ENCODE results near the gene LHX5. TPM values are rescaled to one million over a fixed set of nuclear protein-coding genes. Genes with fewer than 3 reads are reported as not detected.

Gene LHX5
- total RNA-seq, 4 donors from 2014 or later, result not detected

DNA sequence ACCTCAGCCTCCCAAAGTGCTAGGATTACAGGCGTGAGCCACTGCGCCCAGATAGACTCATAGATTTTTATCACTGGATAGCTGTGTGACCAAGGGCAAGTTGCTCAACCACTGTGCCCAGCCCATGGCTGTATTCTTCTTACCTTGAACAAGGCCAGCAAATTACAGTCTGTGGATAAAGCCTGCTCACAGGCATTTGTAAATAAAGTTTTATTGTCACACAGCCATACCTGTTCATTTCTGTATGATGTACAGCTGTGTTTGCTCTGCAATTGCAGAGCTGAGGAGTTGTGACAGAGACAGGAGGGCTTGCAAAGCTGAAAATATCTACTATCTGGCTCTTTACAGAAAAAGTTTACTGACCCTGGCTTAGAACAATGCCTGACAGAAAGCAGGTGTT, 35.2 kb upstream of the LHX5 start:
- H3K9me3 ChIP-seq, result no peaks in the 10 kb centered on the region
- no peaks in the 10 kb centered on the region for H3K27me3 ChIP-seq
- H3K4me3 ChIP-seq, result no peak overlapping the region
- no peaks in the 10 kb centered on the region for H3K4me1 ChIP-seq
- no peak overlapping the region for H3K27ac ChIP-seq
- TF ChIP-seq, protein P1, sequence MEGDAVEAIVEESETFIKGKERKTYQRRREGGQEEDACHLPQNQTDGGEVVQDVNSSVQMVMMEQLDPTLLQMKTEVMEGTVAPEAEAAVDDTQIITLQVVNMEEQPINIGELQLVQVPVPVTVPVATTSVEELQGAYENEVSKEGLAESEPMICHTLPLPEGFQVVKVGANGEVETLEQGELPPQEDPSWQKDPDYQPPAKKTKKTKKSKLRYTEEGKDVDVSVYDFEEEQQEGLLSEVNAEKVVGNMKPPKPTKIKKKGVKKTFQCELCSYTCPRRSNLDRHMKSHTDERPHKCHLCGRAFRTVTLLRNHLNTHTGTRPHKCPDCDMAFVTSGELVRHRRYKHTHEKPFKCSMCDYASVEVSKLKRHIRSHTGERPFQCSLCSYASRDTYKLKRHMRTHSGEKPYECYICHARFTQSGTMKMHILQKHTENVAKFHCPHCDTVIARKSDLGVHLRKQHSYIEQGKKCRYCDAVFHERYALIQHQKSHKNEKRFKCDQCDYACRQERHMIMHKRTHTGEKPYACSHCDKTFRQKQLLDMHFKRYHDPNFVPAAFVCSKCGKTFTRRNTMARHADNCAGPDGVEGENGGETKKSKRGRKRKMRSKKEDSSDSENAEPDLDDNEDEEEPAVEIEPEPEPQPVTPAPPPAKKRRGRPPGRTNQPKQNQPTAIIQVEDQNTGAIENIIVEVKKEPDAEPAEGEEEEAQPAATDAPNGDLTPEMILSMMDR (IDR thresholded peaks at IDR 0.05), result no peak
- TF ChIP-seq POLR2A (IDR thresholded peaks at IDR 0.05), result no peak
- DNase-seq, result no peak
- H3K36me3 ChIP-seq, result no peaks in the 10 kb centered on the region

DNA sequence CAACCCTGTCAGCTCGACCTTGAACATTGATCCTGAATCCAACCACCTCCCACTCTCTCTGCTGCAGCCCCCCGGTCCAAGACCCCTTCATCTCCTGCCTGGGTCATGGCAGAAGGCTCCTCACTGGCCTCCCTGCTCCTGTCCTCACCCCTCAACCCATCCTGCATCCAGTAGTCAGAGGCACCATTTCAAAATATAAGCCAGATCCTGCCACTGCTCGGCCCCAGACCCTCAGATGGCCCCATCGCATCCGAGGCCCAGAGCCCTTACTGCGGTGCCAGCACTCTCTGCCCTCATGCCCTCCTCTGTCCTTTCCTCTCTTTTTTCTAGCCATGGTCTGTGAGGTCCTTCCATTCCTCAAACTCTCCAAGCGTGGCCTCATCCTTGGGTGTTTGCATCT, 34.3 kb upstream of the LHX5 start:
- TF ChIP-seq, protein P1 (IDR thresholded peaks at IDR 0.05), result no peak
- no peak for TF ChIP-seq POLR2A (IDR thresholded peaks at IDR 0.05)
- no peaks in the 10 kb centered on the region for H3K9me3 ChIP-seq
- no peaks in the 10 kb centered on the region for H3K27me3 ChIP-seq
- H3K4me3 ChIP-seq, result no peak overlapping the region
- H3K36me3 ChIP-seq, result no peaks in the 10 kb centered on the region
- DNase-seq, result no peak
- no peak overlapping the region for H3K27ac ChIP-seq
- H3K4me1 ChIP-seq, result no peaks in the 10 kb centered on the region

- no peaks in the 10 kb centered on the region for H3K9me3 ChIP-seq
- TF ChIP-seq, protein P1 (IDR thresholded peaks at IDR 0.05), result no peak
- no peak for TF ChIP-seq POLR2A (IDR thresholded peaks at IDR 0.05)
- no peaks in the 10 kb centered on the region for H3K4me1 ChIP-seq
- H3K36me3 ChIP-seq, result no peaks in the 10 kb centered on the region
- H3K27me3 ChIP-seq, result no peaks in the 10 kb centered on the region
- no peak overlapping the region for H3K4me3 ChIP-seq
- no peak for DNase-seq
- H3K27ac ChIP-seq, result no peak overlapping the region
Observed at GRCh38 chr12:113504917-113505316, 33.2 kb upstream of the LHX5 start.

DNA sequence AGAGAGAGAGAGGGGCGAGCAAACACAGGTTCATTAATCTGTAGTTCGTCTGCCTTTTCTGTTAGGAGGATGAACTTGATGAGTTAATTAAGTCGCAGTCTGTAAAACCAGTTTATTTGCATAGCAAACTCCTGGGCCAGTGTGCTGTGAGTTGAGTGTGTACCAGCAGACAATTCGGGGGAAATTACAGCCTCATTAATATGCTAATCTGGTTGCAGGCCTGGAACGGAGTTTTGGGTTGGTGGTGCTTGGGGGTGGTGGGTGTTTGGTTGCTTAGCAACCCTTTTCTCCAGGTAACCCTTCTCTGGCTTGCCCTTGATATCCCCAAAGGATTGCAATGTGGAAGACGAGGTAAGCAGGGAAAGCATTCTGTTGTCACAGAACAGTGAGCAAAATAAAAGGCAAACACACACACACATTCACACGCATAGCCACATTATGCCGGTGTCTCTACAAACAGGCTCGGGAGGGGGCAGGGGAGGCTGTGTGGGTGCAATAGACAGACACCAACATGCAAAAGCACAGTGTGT, 29.2 kb upstream of the LHX5 start:
- DNase-seq, result no peak
- Histone ChIP-seq H3K36me3 (no peaks in the 10 kb centered on the region), H3K27ac (no peak overlapping the region), H3K4me3 (no peak overlapping the region), H3K9me3 (no peaks in the 10 kb centered on the region), H3K27me3 (no peaks in the 10 kb centered on the region), H3K4me1 (no peaks in the 10 kb centered on the region)
- no peak for TF ChIP-seq POLR2A (IDR thresholded peaks at IDR 0.05)
- TF ChIP-seq, protein P1 (IDR thresholded peaks at IDR 0.05), result no peak

- H3K4me3 ChIP-seq, result no peak overlapping the region
- H3K4me1 ChIP-seq, result no peaks in the 10 kb centered on the region
- no peak overlapping the region for H3K27ac ChIP-seq
- no peaks in the 10 kb centered on the region for H3K27me3 ChIP-seq
- H3K36me3 ChIP-seq, result no peaks in the 10 kb centered on the region
- DNase-seq, result no peak
- TF ChIP-seq, protein P1 (IDR thresholded peaks at IDR 0.05), result no peak
- TF ChIP-seq POLR2A (IDR thresholded peaks at IDR 0.05), result no peak
- no peaks in the 10 kb centered on the region for H3K9me3 ChIP-seq
Observed at GRCh38 chr12:113500306-113500675, 28.6 kb upstream of the LHX5 start.

DNA sequence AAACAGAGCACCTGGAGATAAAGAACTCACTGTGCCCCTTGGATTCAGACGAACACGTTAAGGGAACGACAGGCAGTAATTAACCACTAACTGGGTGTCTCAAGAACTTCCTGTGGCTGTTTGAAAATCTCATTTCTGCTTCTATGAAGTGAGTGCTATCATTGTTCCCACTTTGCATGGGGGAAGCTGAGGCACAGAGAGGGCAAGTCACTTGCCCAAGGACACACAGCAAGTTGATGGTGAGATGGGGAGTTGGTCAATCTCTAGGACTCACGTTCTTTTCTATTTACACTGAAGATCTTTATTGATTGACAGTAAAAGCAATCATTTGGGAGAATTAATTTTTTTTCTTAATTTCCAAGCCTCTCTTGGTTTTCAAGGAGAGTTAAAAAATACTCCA, 26.8 kb upstream of the LHX5 start:
- Histone ChIP-seq H3K4me3 (no peak overlapping the region), H3K27me3 (no peaks in the 10 kb centered on the region), H3K9me3 (no peaks in the 10 kb centered on the region), H3K36me3 (no peaks in the 10 kb centered on the region), H3K4me1 (no peaks in the 10 kb centered on the region), H3K27ac (no peak overlapping the region)
- no peak for DNase-seq
- TF ChIP-seq, protein P1 (IDR thresholded peaks at IDR 0.05), result no peak
- TF ChIP-seq POLR2A (IDR thresholded peaks at IDR 0.05), result no peak

Data from Peyer's patch (tissue), 4 donors.